ENCODE measurements around the gene SCNN1A. TPM values are rescaled to one million over a fixed set of nuclear protein-coding genes. Genes with fewer than 3 reads are reported as not detected.

SCNN1A gene
- total and polyA plus RNA-seq, 2 of the 13 experiments (the other 11 are each of a cell fraction or from before 2014, with no cell fraction given): 1.5 to 14.6 TPM

- Histone ChIP-seq H3K79me2 (ENCODE audit: insufficient read depth, low read length) (no peaks in the 10 kb centered on the region), H2AFZ (ENCODE audit: low read length) (no peak overlapping the region), H3K27ac (ENCODE audit: extremely low read length, insufficient read depth, low read length) (no peak overlapping the region), H3K4me1 (ENCODE audit: insufficient read depth, low read length) (peaks cover 12% of the 10 kb centered on the region; the same call in 1 of the 2 replicates), H3K4me2 (ENCODE audit: low read depth, low read length) (no peak overlapping the region), H3K4me3 (replicated peaks in 1 of 3; ENCODE audit: insufficient read depth in 1 of 3, low read depth in 2 of 3, low read length in 3 of 3) (no peak overlapping the region), H3K9ac (ENCODE audit: insufficient read depth, low read depth, low read length) (no peak overlapping the region), H3K36me3 (replicated peaks in 1 of 2; ENCODE audit: control insufficient read depth in 1 of 2, insufficient read depth in 2 of 2, low read length in 2 of 2) (peaks cover 2 to 5% of the 10 kb centered on the region in 2 experiments; a peak in 2 of 5 replicates), H3K9me3 (ENCODE audit: low read length) (no peaks in the 10 kb centered on the region), H3K27me3 (ENCODE audit: control insufficient read depth in 1 of 2, insufficient read depth in 2 of 2, low read length in 2 of 2) (no peaks in the 10 kb centered on the region), H4K20me1 (ENCODE audit: insufficient read depth, low read length) (no peaks in the 10 kb centered on the region)
- ChIA-PET POLR2A (no interaction called here), CTCF (ENCODE audit: low intra/inter-chr PET ratio, low total read pairs) (no interaction called here)
- intact Hi-C loops (cut with micrococcal nuclease; ENCODE audit: unreplicated experiment): no loop called here
- BruUV-seq (replicated peaks): no TSS peak
- FAIRE-seq (no peak), ATAC-seq (no peak), DNase-seq (ENCODE audit: low spot score) (no peak)
- 96% methylated on average over 2 of the region's 2 CpGs for WGBS (ENCODE audit: low lambda C conversion rate)
- in situ Hi-C loops (cut with HindIII; ENCODE audit: extremely low pct_ligation_motif_present, low pct_unique_long_range_greater_than_20kb): no loop called here
- TF ChIP-seq MLLT10 (CRISPR knock-in tag; IDR thresholded peaks at IDR 0.05) (no peak), ETV5 (CRISPR knock-in tag; IDR thresholded peaks at IDR 0.05; ENCODE audit: borderline replicate concordance) (no peak), ZNF737 (CRISPR knock-in tag; IDR thresholded peaks at IDR 0.05; ENCODE audit: borderline replicate concordance) (no peak), FOXO1 (CRISPR knock-in tag; IDR thresholded peaks at IDR 0.05) (no peak), RBM22 (optimal IDR thresholded peaks at IDR 0.05; ENCODE audit: low read length) (no peak), RFX1 (IDR thresholded peaks at IDR 0.05) (no peak)
Measured at GRCh38 chr12:6396031-6396430, 20.7 kb upstream of the SCNN1A start.

GRCh38 chr12:6394398-6394797 is 19.0 kb upstream of the SCNN1A start:
- H3K9ac ChIP-seq (ENCODE audit: insufficient read depth, low read depth, low read length): no peak overlapping the region
- H3K79me2 ChIP-seq (ENCODE audit: insufficient read depth, low read length): no peaks in the 10 kb centered on the region
- H3K4me3 ChIP-seq (replicated peaks in 1 of 3; ENCODE audit: insufficient read depth in 1 of 3, low read depth in 2 of 3, low read length in 3 of 3): no peak overlapping the region
- no peak overlapping the region for H3K4me2 ChIP-seq (ENCODE audit: low read depth, low read length)
- in situ Hi-C loops (cut with HindIII; ENCODE audit: extremely low pct_ligation_motif_present, low pct_unique_long_range_greater_than_20kb): no loop called here
- ChIA-PET POLR2A (interaction anchor here (3.0 kb wide), 1 partner anchor 11 kb away, joined by 16 read pairs; the partner anchor contains the start of gene LTBR), CTCF (ENCODE audit: low intra/inter-chr PET ratio, low total read pairs) (no interaction called here)
- no peaks in the 10 kb centered on the region for H3K27me3 ChIP-seq (ENCODE audit: control insufficient read depth in 1 of 2, insufficient read depth in 2 of 2, low read length in 2 of 2)
- no peak for FAIRE-seq
- intact Hi-C loops (cut with micrococcal nuclease; ENCODE audit: unreplicated experiment): no loop called here
- TF ChIP-seq KLF6 (CRISPR knock-in tag; IDR thresholded peaks at IDR 0.05): no peak
- no peak for TF ChIP-seq SP5 (CRISPR knock-in tag; IDR thresholded peaks at IDR 0.05; ENCODE audit: borderline replicate concordance, low read depth)
- no peak for TF ChIP-seq SRF (IDR thresholded peaks at IDR 0.05; ENCODE audit: low read depth, low read length)
- TF ChIP-seq NFIB (CRISPR knock-in tag; IDR thresholded peaks at IDR 0.05; ENCODE audit: borderline replicate concordance): no peak
- no peak for TF ChIP-seq PRDM15 (CRISPR knock-in tag; IDR thresholded peaks at IDR 0.05)
- no peak for TF ChIP-seq EP300 (IDR thresholded peaks at IDR 0.05; ENCODE audit: low read depth in 2 of 2, low read length in 2 of 2)
- no peak for TF ChIP-seq EP300 (CRISPR knock-in tag; IDR thresholded peaks at IDR 0.05; ENCODE audit: borderline replicate concordance)
- DNase-seq (ENCODE audit: low spot score): no peak
- H3K27ac ChIP-seq (ENCODE audit: extremely low read length, insufficient read depth, low read length): no peak overlapping the region
- no peaks in the 10 kb centered on the region for H3K9me3 ChIP-seq (ENCODE audit: low read length)
- H3K4me1 ChIP-seq (ENCODE audit: insufficient read depth, low read length): peaks cover 12% of the 10 kb centered on the region; the same call in 1 of the 2 replicates
- WGBS (ENCODE audit: low lambda C conversion rate): 97% methylated on average over 8 of the region's 8 CpGs
- no peak overlapping the region for H2AFZ ChIP-seq (ENCODE audit: low read length)
- no peaks in the 10 kb centered on the region for H4K20me1 ChIP-seq (ENCODE audit: insufficient read depth, low read length)
- no peak for ATAC-seq
- no TSS peak for BruUV-seq (replicated peaks)
- peaks cover 5 to 12% of the 10 kb centered on the region in 2 experiments; a peak in 4 of 5 replicates for H3K36me3 ChIP-seq (replicated peaks in 1 of 2; ENCODE audit: control insufficient read depth in 1 of 2, insufficient read depth in 2 of 2, low read length in 2 of 2)

Data from HepG2 (cell line).